ENCODE measurements around the gene GABRA4.

GRCh38 chr4:47038263-47038662 is 44.9 kb upstream of the GABRA4 start:
- no peak for TF ChIP-seq CTCF (IDR thresholded peaks at IDR 0.05 in 8 of 11, conservative IDR thresholded peaks at IDR 0.05 in 3 of 11)
- no peak for TF ChIP-seq POLR2AphosphoS5 (IDR thresholded peaks at IDR 0.05)
